Measurements from ENCODE around the gene IFI30.

The IFI30 gene

GRCh38 chr19:18218159-18218558 lies 44.5 kb downstream of the IFI30 start:
- POLR2A ChIA-PET: no interaction called here
- DNase-seq (ENCODE audit: extremely low spot score): no peak
- TF ChIP-seq CTCF (IDR thresholded peaks at IDR 0.05; ENCODE audit: control extremely low read depth, extremely low read depth, low read depth, missing control alignments): no peak
- CTCF ChIA-PET: interaction anchor here (0.9 to 6.5 kb wide), 5 partner anchors 9 to 61 kb away, joined by 3 to 57 read pairs (median 26); partner anchors contain the start of gene RAB3A

GRCh38 chr19:18218600-18218999 lies 45.0 kb downstream of the IFI30 start:
- TF ChIP-seq CTCF (IDR thresholded peaks at IDR 0.05; ENCODE audit: control extremely low read depth, extremely low read depth, low read depth, missing control alignments): no peak
- DNase-seq (ENCODE audit: extremely low spot score): no peak
- POLR2A ChIA-PET: interaction anchor here (0.5 kb wide), 1 partner anchor 56 kb away, joined by 3 read pairs; the partner anchor contains the start of gene IQCN
- CTCF ChIA-PET: interaction anchor here (0.9 to 6.5 kb wide), 9 partner anchors 10 to 243 kb away, joined by 3 to 57 read pairs (median 5); partner anchors contain the start of gene RAB3A

- POLR2A ChIA-PET: interaction anchor here (0.6 to 1.6 kb wide), 3 partner anchors 56 to 61 kb away, joined by 3 to 5 read pairs (median 4); partner anchors contain the start of gene JUND
- CTCF ChIA-PET: interaction anchor here (0.8 to 6.5 kb wide), 11 partner anchors 11 to 59 kb away, joined by 3 to 57 read pairs (median 5); partner anchors contain the start of genes MPV17L2 and RAB3A
- no peak for TF ChIP-seq CTCF (IDR thresholded peaks at IDR 0.05; ENCODE audit: control extremely low read depth, extremely low read depth, low read depth, missing control alignments)
- no peak for DNase-seq (ENCODE audit: extremely low spot score)
Observed at GRCh38 chr19:18219911-18220631, 46.5 kb downstream of the IFI30 start.

- DNase-seq (ENCODE audit: extremely low spot score): no peak
- TF ChIP-seq CTCF (IDR thresholded peaks at IDR 0.05; ENCODE audit: control extremely low read depth, extremely low read depth, low read depth, missing control alignments): no peak
- POLR2A ChIA-PET: interaction anchor here (0.7 to 1.6 kb wide), 3 partner anchors 55 to 1983 kb away, joined by 4 to 5 read pairs (median 4); partner anchors contain the start of gene JUND
- CTCF ChIA-PET: interaction anchor here (0.8 to 6.5 kb wide), 10 partner anchors 10 to 58 kb away, joined by 3 to 57 read pairs (median 4); partner anchors contain the start of genes MPV17L2 and RAB3A
Observed at GRCh38 chr19:18220632-18221275, 47.1 kb downstream of the IFI30 start.

- DNase-seq (ENCODE audit: extremely low spot score): no peak
- CTCF ChIA-PET: interaction anchor here (1.3 to 6.5 kb wide), 6 partner anchors 8 to 57 kb away, joined by 3 to 57 read pairs (median 24); partner anchors contain the start of gene RAB3A
- no peak for TF ChIP-seq CTCF (IDR thresholded peaks at IDR 0.05; ENCODE audit: control extremely low read depth, extremely low read depth, low read depth, missing control alignments)
- POLR2A ChIA-PET: no interaction called here
Observed at GRCh38 chr19:18221815-18222725, 48.5 kb downstream of the IFI30 start.
